Natural killer cell (primary cell): Measurements from ENCODE around the gene GSTP1. TPM values are rescaled to one million over a fixed set of nuclear protein-coding genes. Genes with fewer than 3 reads are reported as not detected.

ENCODE experiments used
- ATAC-seq, 3 donors: fragments of 150-1000 bp in 2 of 3; fragments of 200-7000 bp in 1 of 3; cut with Tn5 transposase; 1 replicate in 1 of 3; 2 replicates in 2 of 3; pipeline ENCODE4 v1.10.0; 2021; ENCODE audit warnings: mild to moderate bottlenecking in 2 of 3, moderate library complexity in 2 of 3
- DNase-seq, 2 donors: peaks; one replicate each; pipeline versions ENCODE4 v3.0.0 to v3.0.0-alpha.2; 2013 to 2021; ENCODE audit warnings: mixed read lengths in 1 of 2
- H3K27ac ChIP-seq: one replicate; pipeline ENCODE4 v1.5.1; 2013; ENCODE audit warnings: mild to moderate bottlenecking, low read length
- H3K27me3 ChIP-seq: one replicate; pipeline ENCODE4 v1.6.1; 2013; ENCODE audit warnings: low read length; ENCODE audit not compliant: control insufficient read depth, insufficient read depth
- H3K36me3 ChIP-seq: one replicate; pipeline ENCODE4 v1.6.1; 2013; ENCODE audit warnings: low read length; ENCODE audit not compliant: control insufficient read depth, insufficient read depth
- H3K4me1 ChIP-seq: one replicate; pipeline ENCODE4 v1.6.1; 2013; ENCODE audit warnings: low read length; ENCODE audit not compliant: control insufficient read depth, insufficient read depth
- H3K4me3 ChIP-seq: one replicate; pipeline ENCODE4 v1.5.1; 2013; ENCODE audit warnings: low read length
- H3K9me3 ChIP-seq: one replicate; pipeline ENCODE4 v1.6.1; 2013; ENCODE audit warnings: low read length; ENCODE audit not compliant: control insufficient read depth, insufficient read depth
- H3K27ac Mint-ChIP-seq, 2 donors: one replicate each; pipeline ENCODE4 v1.8.0; 2022; ENCODE audit warnings: mild to moderate bottlenecking in 2 of 2, mixed read lengths in 2 of 2, moderate library complexity in 1 of 2
- H3K27me3 Mint-ChIP-seq, 2 donors: one replicate each; pipeline ENCODE4 v1.8.0; 2022; ENCODE audit warnings: low read depth in 2 of 2, mixed read lengths in 2 of 2
- H3K36me3 Mint-ChIP-seq: one replicate; pipeline ENCODE4 v1.8.0; 2022; ENCODE audit warnings: mixed read lengths
- H3K4me1 Mint-ChIP-seq, 2 donors: one replicate each; pipeline ENCODE4 v1.8.0; 2022; ENCODE audit warnings: mixed read lengths in 2 of 2
- H3K4me3 Mint-ChIP-seq: one replicate; pipeline ENCODE4 v1.8.0; 2022; ENCODE audit warnings: mild to moderate bottlenecking, moderate library complexity, mixed read lengths
- H3K9me3 Mint-ChIP-seq, 2 donors: one replicate each; pipeline ENCODE4 v1.8.0; 2022; ENCODE audit warnings: mixed read lengths in 2 of 2
- whole genome bisulfite sequencing: methylation state at CpG from one replicate; pipeline ENCODE4 v1.1.7; 2013; ENCODE audit warnings: missing lambda C conversion rate; ENCODE audit not compliant: insufficient coverage; 5-methylcytosine and 5-hydroxymethylcytosine counted together
- intact Hi-C: fragments of 100-400 bp; cut with micrococcal nuclease; formaldehyde crosslinking; loops from one replicate; pipeline ENCODE4 v1.14.2; 2022
- total RNA-seq, 4 donors: library from RNA; stranded (reverse); fragments of 120-200 nt in 1 of 4; gene quantifications; one replicate each; pipeline versions ENCODE4 v1.2.3 to v1.2.4, GENCODE V29; 2013 to 2022
- TF ChIP-seq, protein P1 (sequence below): fragments of 200-600 bp; IDR thresholded peaks from one replicate; pipeline ENCODE4 v1.8.0; 2022; ENCODE audit warnings: antibody characterized with exemption

Gene GSTP1
- total RNA-seq, 3 donors from 2014 or later (not counting 1 experiment from before 2014, with no cell fraction given) = 172 to 218 (median 212) TPM

DNA sequence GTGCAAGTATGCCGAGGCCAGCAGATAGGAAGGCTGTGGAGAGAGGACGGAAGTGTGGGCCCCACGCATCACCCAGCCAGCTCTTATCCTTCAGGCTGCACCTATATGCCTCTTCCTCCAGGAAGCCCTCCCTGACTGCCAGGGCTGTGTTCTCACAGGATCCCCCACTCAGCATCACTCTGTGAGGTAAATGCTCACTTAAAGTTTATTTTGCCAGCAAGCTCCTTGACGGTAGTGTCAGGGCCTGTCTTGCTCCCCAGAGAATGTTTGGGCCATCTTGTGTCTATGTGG is 51.6 kb downstream of the GSTP1 start:
- no peak for ATAC-seq
- H3K27me3 Mint-ChIP-seq = no peaks in the 10 kb centered on the region
- TF ChIP-seq, protein P1, sequence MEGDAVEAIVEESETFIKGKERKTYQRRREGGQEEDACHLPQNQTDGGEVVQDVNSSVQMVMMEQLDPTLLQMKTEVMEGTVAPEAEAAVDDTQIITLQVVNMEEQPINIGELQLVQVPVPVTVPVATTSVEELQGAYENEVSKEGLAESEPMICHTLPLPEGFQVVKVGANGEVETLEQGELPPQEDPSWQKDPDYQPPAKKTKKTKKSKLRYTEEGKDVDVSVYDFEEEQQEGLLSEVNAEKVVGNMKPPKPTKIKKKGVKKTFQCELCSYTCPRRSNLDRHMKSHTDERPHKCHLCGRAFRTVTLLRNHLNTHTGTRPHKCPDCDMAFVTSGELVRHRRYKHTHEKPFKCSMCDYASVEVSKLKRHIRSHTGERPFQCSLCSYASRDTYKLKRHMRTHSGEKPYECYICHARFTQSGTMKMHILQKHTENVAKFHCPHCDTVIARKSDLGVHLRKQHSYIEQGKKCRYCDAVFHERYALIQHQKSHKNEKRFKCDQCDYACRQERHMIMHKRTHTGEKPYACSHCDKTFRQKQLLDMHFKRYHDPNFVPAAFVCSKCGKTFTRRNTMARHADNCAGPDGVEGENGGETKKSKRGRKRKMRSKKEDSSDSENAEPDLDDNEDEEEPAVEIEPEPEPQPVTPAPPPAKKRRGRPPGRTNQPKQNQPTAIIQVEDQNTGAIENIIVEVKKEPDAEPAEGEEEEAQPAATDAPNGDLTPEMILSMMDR = no peak
- peaks cover 5 to 7% of the 10 kb centered on the region in 2 donors for H3K4me1 Mint-ChIP-seq
- peak in 1 of 2 donors; percentile 1 for DNase-seq
- no peaks in the 10 kb centered on the region for H3K36me3 Mint-ChIP-seq
- no peaks in the 10 kb centered on the region for H3K36me3 ChIP-seq
- H3K4me3 ChIP-seq = no peak overlapping the region
- H3K9me3 Mint-ChIP-seq = no peaks in the 10 kb centered on the region
- WGBS = 89% methylated on average over 4 of the region's 4 CpGs
- H3K27ac ChIP-seq = no peak overlapping the region
- H3K27ac Mint-ChIP-seq = no peak overlapping the region
- H3K9me3 ChIP-seq = no peaks in the 10 kb centered on the region
- peaks cover 14% of the 10 kb centered on the region for H3K4me1 ChIP-seq
- intact Hi-C loops = loop anchor here (10.0 kb wide), 1 partner anchor 80 kb away; no protein-coding TSS in a partner anchor
- no peak overlapping the region for H3K4me3 Mint-ChIP-seq
- H3K27me3 ChIP-seq = no peaks in the 10 kb centered on the region

Other genes starting within 250 kb of the GSTP1 start
- gene POLD4, start 230.3 kb upstream of the GSTP1 start, total RNA-seq = 10 to 100 TPM; 45.8 to 63.7 (median 60.5) TPM
- gene CLCF1, start 210.2 kb upstream of the GSTP1 start, total RNA-seq = 10 to 100 TPM in 2 of 3 donors, 1 to 10 TPM in 1; 9.8 to 13.4 (median 10.3) TPM
- gene RAD9A, start 191.8 kb upstream of the GSTP1 start, total RNA-seq = 10 to 100 TPM; 30.2 to 47.1 (median 37.3) TPM
- gene PPP1CA, start 182.0 kb upstream of the GSTP1 start, total RNA-seq = 100 to 1,000 TPM; 222 to 245 (median 233) TPM
- 100 to 1,000 TPM; 314 to 359 (median 342) TPM for gene TBC1D10C, start 179.7 kb upstream of the GSTP1 start, total RNA-seq
- 10 to 100 TPM; 25.0 to 29.0 (median 25.0) TPM for gene CARNS1, start 168.1 kb upstream of the GSTP1 start, total RNA-seq
- 10 to 100 TPM; 81.0 to 89.6 (median 84.6) TPM for gene RPS6KB2, start 155.3 kb upstream of the GSTP1 start, total RNA-seq
- gene PTPRCAP, start 146.1 kb upstream of the GSTP1 start, total RNA-seq = 100 to 1,000 TPM; 240 to 301 (median 269) TPM
- gene CORO1B, start 140.3 kb upstream of the GSTP1 start, total RNA-seq = 10 to 100 TPM in 2 of 3 donors, 1 to 10 TPM in 1; 9.7 to 16.2 (median 15.0) TPM
- gene GPR152, start 131.1 kb upstream of the GSTP1 start, total RNA-seq = under 1 TPM in 1 of 3 donors, not detected in 2; 0.25 TPM
- gene CABP4, start 128.5 kb upstream of the GSTP1 start, total RNA-seq = 10 to 100 TPM; 12.9 to 22.8 (median 21.3) TPM
- 10 to 100 TPM; 57.8 to 65.7 (median 61.2) TPM for gene TMEM134, start 114.6 kb upstream of the GSTP1 start, total RNA-seq
- 100 to 1,000 TPM in 1 of 3 donors, 10 to 100 TPM in 2; 93.3 to 113 (median 98.1) TPM for gene AIP, start 100.8 kb upstream of the GSTP1 start, total RNA-seq
- gene PITPNM1, start 78.4 kb upstream of the GSTP1 start, total RNA-seq = 100 to 1,000 TPM in 2 of 3 donors, 10 to 100 TPM in 1; 99.9 to 135 (median 123) TPM
- 10 to 100 TPM; 57.9 to 67.7 (median 65.5) TPM for gene CDK2AP2, start 75.7 kb upstream of the GSTP1 start, total RNA-seq
- gene CABP2, start 60.4 kb upstream of the GSTP1 start, total RNA-seq = not detected
- 100 to 1,000 TPM; 346 to 393 (median 360) TPM for gene NDUFV1, start 23.1 kb downstream of the GSTP1 start, total RNA-seq
- 1 to 10 TPM; 1.7 to 5.2 (median 4.1) TPM for gene NUDT8, start 46.1 kb downstream of the GSTP1 start, total RNA-seq
- gene TBX10, start 56.0 kb downstream of the GSTP1 start, total RNA-seq = not detected
- 1 to 10 TPM in 1 of 3 donors, under 1 TPM in 1, not detected in 1; 0.96 to 1.1 TPM for gene ACY3, start 66.9 kb downstream of the GSTP1 start, total RNA-seq
- not detected for gene ALDH3B2, start 90.8 kb downstream of the GSTP1 start, total RNA-seq